Fibroblast of lung (primary cell): ENCODE measurements around the gene MLXIP. TPM values are rescaled to one million over a fixed set of nuclear protein-coding genes. Genes with fewer than 3 reads are reported as not detected.
A peak's percentile ranks its signal among the peaks of the same experiment; 100 is the strongest.

Experiments
- DNase-seq, 2 donors: peaks; one replicate each; pipeline versions ENCODE4 v3.0.0 to v3.0.0-alpha.2; 2010; ENCODE audit warnings: low read depth in 2 of 2
- H2AFZ ChIP-seq: 2 replicates; pipeline ENCODE4 v1.5.1; 2012; ENCODE audit warnings: low read length, control low read depth, inconsistent platforms
- H3K27ac ChIP-seq: 2 replicates; pipeline ENCODE4 v1.5.1; 2011; ENCODE audit warnings: low read length, control low read depth; ENCODE audit not compliant: insufficient read depth
- H3K27me3 ChIP-seq: 2 replicates; pipeline ENCODE4 v1.5.1; 2011; ENCODE audit warnings: mild to moderate bottlenecking, low read length; ENCODE audit not compliant: control insufficient read depth, insufficient read depth
- H3K36me3 ChIP-seq: 2 replicates; pipeline ENCODE4 v1.5.1; 2011; ENCODE audit warnings: low read length; ENCODE audit not compliant: control insufficient read depth, insufficient read depth
- H3K4me1 ChIP-seq: 2 replicates; pipeline ENCODE4 v1.5.1; 2011; ENCODE audit warnings: low read length; ENCODE audit not compliant: control insufficient read depth, insufficient read depth; ENCODE audit errors: extremely low read depth
- H3K4me2 ChIP-seq: 2 replicates; pipeline ENCODE4 v1.5.1; 2011; ENCODE audit warnings: low read length, control low read depth; ENCODE audit not compliant: insufficient read depth; ENCODE audit errors: extremely low read depth
- H3K4me3 ChIP-seq, 4 experiments: fragments of 200-600 bp in 1 of 4; sonication (generic) in 1 of 4; replicated peaks in 1 of 4; 2 replicates each; pipeline ENCODE4 v1.5.1; 2011 to 2016; ENCODE audit warnings: low read length in 4 of 4, low read depth in 3 of 4, mild to moderate bottlenecking in 3 of 4, control low read depth in 2 of 4, inconsistent platforms in 1 of 4, mixed read lengths in 1 of 4; ENCODE audit not compliant: insufficient read depth in 1 of 4; ENCODE audit errors: control extremely low read depth in 1 of 4
- H3K79me2 ChIP-seq: 2 replicates; pipeline ENCODE4 v1.5.1; 2012; ENCODE audit warnings: mild to moderate bottlenecking, low read length, inconsistent platforms; ENCODE audit not compliant: control insufficient read depth, insufficient read depth
- H3K9ac ChIP-seq: 2 replicates; pipeline ENCODE4 v1.5.1; 2011; ENCODE audit warnings: mild to moderate bottlenecking, low read length, control low read depth; ENCODE audit not compliant: insufficient read depth
- H3K9me3 ChIP-seq: 2 replicates; pipeline ENCODE4 v1.5.1; 2012; ENCODE audit warnings: low read depth, low read length; ENCODE audit not compliant: control insufficient read depth, insufficient read depth
- H4K20me1 ChIP-seq: 2 replicates; pipeline ENCODE4 v1.5.1; 2011; ENCODE audit warnings: low read length; ENCODE audit not compliant: control insufficient read depth, insufficient read depth; ENCODE audit errors: extremely low read depth
- EZH2 ChIP-seq: IDR thresholded peaks from 2 replicates; pipeline ENCODE4 v1.5.1; 2012; ENCODE audit warnings: low read length, control low read depth, mild to moderate bottlenecking; ENCODE audit errors: missing control alignments
- polyA plus RNA-seq, 2 donors: library from polyadenylated mRNA; depleted of rRNA in 1 of 2; stranded (reverse) in 1 of 2; unstranded in 1 of 2; fragments of >200 nt; gene quantifications; 2 replicates each; pipeline ENCODE4 v1.2.1, GENCODE V29; 2011 to 2012; ENCODE audit warnings: missing spikeins in 1 of 2
- total RNA-seq: library from RNA; depleted of rRNA; stranded (reverse); fragments of >200 nt; gene quantifications from 2 replicates; pipeline ENCODE4 v1.2.1, GENCODE V29; 2014
- TF ChIP-seq, protein P1 (sequence below), 2 donors: IDR thresholded peaks in 1 of 2; conservative IDR thresholded peaks in 1 of 2; 1 replicate in 1 of 2; 2 replicates in 1 of 2; pipeline ENCODE4 v1.5.1; 2011 to 2012; ENCODE audit warnings: low read length in 2 of 2, control low read depth in 1 of 2, inconsistent platforms in 1 of 2, low read depth in 1 of 2, mild to moderate bottlenecking in 1 of 2

Gene MLXIP
- total and polyA plus RNA-seq, 2 donors (not counting 1 experiment from before 2014, with no cell fraction given): 6.6 to 17.0 TPM

GRCh38 chr12:122064780-122065588 lies 13.6 kb upstream of the MLXIP start:
- Histone ChIP-seq H3K4me2 (peak overlapping the region; percentile 1), H3K9ac (peak overlapping the region; percentile 16)
- peak; percentile 81 to 88 for DNase-seq

GRCh38 chr12:122067548-122067947 lies 11.0 kb upstream of the MLXIP start:
- Histone ChIP-seq H3K4me1 (peaks cover 37% of the 10 kb centered on the region), H3K27ac (no peak overlapping the region), H4K20me1 (no peaks in the 10 kb centered on the region), H3K4me3 (peak overlapping the region in 1 of 4 experiments; percentile 12), H3K36me3 (no peaks in the 10 kb centered on the region), H3K9ac (no peak overlapping the region), H3K9me3 (no peaks in the 10 kb centered on the region), H3K4me2 (peak overlapping the region; percentile 83), H2AFZ (no peak overlapping the region), H3K27me3 (no peaks in the 10 kb centered on the region), H3K79me2 (no peaks in the 10 kb centered on the region)
- DNase-seq: no peak
- TF ChIP-seq, protein P1, sequence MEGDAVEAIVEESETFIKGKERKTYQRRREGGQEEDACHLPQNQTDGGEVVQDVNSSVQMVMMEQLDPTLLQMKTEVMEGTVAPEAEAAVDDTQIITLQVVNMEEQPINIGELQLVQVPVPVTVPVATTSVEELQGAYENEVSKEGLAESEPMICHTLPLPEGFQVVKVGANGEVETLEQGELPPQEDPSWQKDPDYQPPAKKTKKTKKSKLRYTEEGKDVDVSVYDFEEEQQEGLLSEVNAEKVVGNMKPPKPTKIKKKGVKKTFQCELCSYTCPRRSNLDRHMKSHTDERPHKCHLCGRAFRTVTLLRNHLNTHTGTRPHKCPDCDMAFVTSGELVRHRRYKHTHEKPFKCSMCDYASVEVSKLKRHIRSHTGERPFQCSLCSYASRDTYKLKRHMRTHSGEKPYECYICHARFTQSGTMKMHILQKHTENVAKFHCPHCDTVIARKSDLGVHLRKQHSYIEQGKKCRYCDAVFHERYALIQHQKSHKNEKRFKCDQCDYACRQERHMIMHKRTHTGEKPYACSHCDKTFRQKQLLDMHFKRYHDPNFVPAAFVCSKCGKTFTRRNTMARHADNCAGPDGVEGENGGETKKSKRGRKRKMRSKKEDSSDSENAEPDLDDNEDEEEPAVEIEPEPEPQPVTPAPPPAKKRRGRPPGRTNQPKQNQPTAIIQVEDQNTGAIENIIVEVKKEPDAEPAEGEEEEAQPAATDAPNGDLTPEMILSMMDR (conservative IDR thresholded peaks at IDR 0.05 in 1 of 2, IDR thresholded peaks at IDR 0.05 in 1 of 2; ENCODE audit: low read depth in 1 of 2, low read length in 2 of 2): no peak
- no peak for TF ChIP-seq EZH2

More at GRCh38 chr12:122064780-122065588, 13.6 kb upstream of the MLXIP start:
- TF ChIP-seq, protein P1 (conservative IDR thresholded peaks at IDR 0.05 in 1 of 2, IDR thresholded peaks at IDR 0.05 in 1 of 2; ENCODE audit: low read depth in 1 of 2, low read length in 2 of 2): no peak
- TF ChIP-seq EZH2: no peak
- H3K36me3 ChIP-seq: peaks cover 3% of the 10 kb centered on the region
- H3K79me2 ChIP-seq: no peaks in the 10 kb centered on the region
- peak overlapping the region; percentile 81 for H3K27ac ChIP-seq
- H3K4me1 ChIP-seq: peaks cover 34% of the 10 kb centered on the region
- peak overlapping the region in 1 of 4 experiments; percentile 27 for H3K4me3 ChIP-seq
- no peaks in the 10 kb centered on the region for H3K27me3 ChIP-seq
- H4K20me1 ChIP-seq: no peaks in the 10 kb centered on the region
- no peaks in the 10 kb centered on the region for H3K9me3 ChIP-seq
- no peak overlapping the region for H2AFZ ChIP-seq

DNA sequence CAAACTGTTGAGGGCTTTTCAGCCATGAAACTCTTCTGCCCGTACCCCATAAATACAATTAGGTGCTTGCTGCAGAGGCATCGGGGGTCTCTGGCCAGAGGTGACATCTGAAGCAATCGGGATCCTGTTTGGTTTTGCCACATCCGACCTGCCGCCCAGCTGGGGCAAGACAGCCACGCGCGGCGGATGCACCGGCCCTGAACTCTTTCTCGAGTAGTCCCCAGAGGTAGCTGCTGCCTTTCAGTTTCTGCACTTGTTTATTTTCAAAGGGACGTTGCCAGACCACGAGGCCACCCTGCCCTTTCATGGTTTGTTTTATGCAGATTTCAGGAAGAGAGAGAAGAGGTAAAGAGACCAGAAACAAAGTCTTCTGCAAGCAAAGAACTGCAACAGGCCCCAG lies 10.6 kb upstream of the MLXIP start:
- H4K20me1 ChIP-seq: no peaks in the 10 kb centered on the region
- H3K79me2 ChIP-seq: no peaks in the 10 kb centered on the region
- TF ChIP-seq, protein P1 (conservative IDR thresholded peaks at IDR 0.05 in 1 of 2, IDR thresholded peaks at IDR 0.05 in 1 of 2; ENCODE audit: low read depth in 1 of 2, low read length in 2 of 2): no peak
- no peak for TF ChIP-seq EZH2
- H3K36me3 ChIP-seq: no peaks in the 10 kb centered on the region
- peak overlapping the region in 1 of 4 experiments; percentile 12 for H3K4me3 ChIP-seq
- H3K9ac ChIP-seq: no peak overlapping the region
- peaks cover 34% of the 10 kb centered on the region for H3K4me1 ChIP-seq
- no peaks in the 10 kb centered on the region for H3K27me3 ChIP-seq
- H3K4me2 ChIP-seq: peak overlapping the region; percentile 83
- H2AFZ ChIP-seq: no peak overlapping the region
- H3K9me3 ChIP-seq: no peaks in the 10 kb centered on the region
- DNase-seq: peak; percentile 79 to 93
- H3K27ac ChIP-seq: no peak overlapping the region
